Stomach (tissue), 9 donors: ENCODE data around the gene C2orf78. TPM values are rescaled to one million over a fixed set of nuclear protein-coding genes. Genes with fewer than 3 reads are reported as not detected.
A peak's percentile ranks its signal among the peaks of the same experiment; 100 is the strongest.

Experiments
- DNase-seq, 2 donors: peaks; one replicate each; pipeline versions ENCODE4 v3.0.0 to v3.0.0-alpha.2; 2013 to 2019
- H3K27ac ChIP-seq, 5 donors: fragments of 200-600 bp in 4 of 5; sonication (generic) in 4 of 5; one replicate each; pipeline ENCODE4 v1.5.1; 2013 to 2019; ENCODE audit warnings: mild to moderate bottlenecking in 1 of 5, moderate library complexity in 1 of 5
- H3K27me3 ChIP-seq, 3 donors: fragments of 200-600 bp; sonication (generic); one replicate each; pipeline ENCODE4 v1.5.1; 2017 to 2019; ENCODE audit warnings: mixed run types in 1 of 3
- H3K36me3 ChIP-seq, 4 donors: fragments of 200-600 bp; sonication (generic); 1 replicate in 3 of 4; 2 replicates in 1 of 4; pipeline ENCODE4 v1.5.1; 2016 to 2019
- H3K4me1 ChIP-seq, 4 donors: fragments of 200-600 bp; sonication (generic); one replicate each; pipeline ENCODE4 v1.5.1; 2016 to 2019
- H3K4me3 ChIP-seq, 4 donors: fragments of 200-600 bp; sonication (generic) in 3 of 4; one replicate each; pipeline ENCODE4 v1.5.1; 2016 to 2019; ENCODE audit warnings: mild to moderate bottlenecking in 1 of 4
- H3K9me3 ChIP-seq, 4 donors: fragments of 200-600 bp; sonication (generic); one replicate each; pipeline ENCODE4 v1.5.1; 2016 to 2019
- CTCF ChIP-seq, 7 experiments: fragments of 450-650 bp in 4 of 7; fragments of 200-600 bp in 3 of 7; sonication (generic) in 3 of 7; IDR thresholded peaks; one replicate each; pipeline ENCODE4 v1.5.1; 2016 to 2019; ENCODE audit warnings: antibody characterized with exemption in 7 of 7, control low read depth in 2 of 7, mild to moderate bottlenecking in 1 of 7
- EP300 ChIP-seq: sonication (generic); formaldehyde crosslinking; IDR thresholded peaks from one replicate; pipeline ENCODE4 v1.6.1; 2017; ENCODE audit warnings: antibody characterized with exemption
- POLR2A ChIP-seq, 4 donors: fragments of 450-650 bp; IDR thresholded peaks; one replicate each; pipeline ENCODE4 v1.6.1; 2016; ENCODE audit warnings: antibody characterized with exemption in 4 of 4, control low read depth in 2 of 4, mild to moderate bottlenecking in 1 of 4, moderate library complexity in 1 of 4
- POLR2AphosphoS5 ChIP-seq, 3 donors: sonication (generic); formaldehyde crosslinking; IDR thresholded peaks; one replicate each; pipeline ENCODE4 v1.6.1; 2016; ENCODE audit warnings: antibody characterized with exemption in 3 of 3
- WGBS, 5 donors: extraction: QIAGEN DNeasy Blood & Tissue Kit in 3 of 5; methylation state at CpG; one replicate each; pipeline versions ENCODE4 v1.1.5 to v1.1.7; 2013 to 2018; 5-methylcytosine and 5-hydroxymethylcytosine counted together
- intact Hi-C: fragments of 100-400 bp; cut with DNase I; formaldehyde crosslinking; loops from one replicate; pipeline ENCODE4 v1.15.1; 2023; ENCODE audit warnings: low total_unique reads
- polyA plus RNA-seq, 3 donors: library from polyadenylated mRNA; stranded (reverse); fragments of 200-250 nt; gene quantifications; one replicate each; pipeline ENCODE4 v1.2.3, GENCODE V29; 2013
- total RNA-seq, 5 donors: library from RNA; depleted of rRNA; stranded (reverse); fragments of >200 nt; gene quantifications; one replicate each; pipeline versions ENCODE4 v1.1.0 to v1.2.3, GENCODE V29; 2014 to 2016
- donor health status: healthy with polysubstance abuse.
- donor health status: Bipolar disorder and iron deficiency.
- donor health status: healthy.

C2orf78 gene
- total and polyA plus RNA-seq, 8 donors = not detected

DNA sequence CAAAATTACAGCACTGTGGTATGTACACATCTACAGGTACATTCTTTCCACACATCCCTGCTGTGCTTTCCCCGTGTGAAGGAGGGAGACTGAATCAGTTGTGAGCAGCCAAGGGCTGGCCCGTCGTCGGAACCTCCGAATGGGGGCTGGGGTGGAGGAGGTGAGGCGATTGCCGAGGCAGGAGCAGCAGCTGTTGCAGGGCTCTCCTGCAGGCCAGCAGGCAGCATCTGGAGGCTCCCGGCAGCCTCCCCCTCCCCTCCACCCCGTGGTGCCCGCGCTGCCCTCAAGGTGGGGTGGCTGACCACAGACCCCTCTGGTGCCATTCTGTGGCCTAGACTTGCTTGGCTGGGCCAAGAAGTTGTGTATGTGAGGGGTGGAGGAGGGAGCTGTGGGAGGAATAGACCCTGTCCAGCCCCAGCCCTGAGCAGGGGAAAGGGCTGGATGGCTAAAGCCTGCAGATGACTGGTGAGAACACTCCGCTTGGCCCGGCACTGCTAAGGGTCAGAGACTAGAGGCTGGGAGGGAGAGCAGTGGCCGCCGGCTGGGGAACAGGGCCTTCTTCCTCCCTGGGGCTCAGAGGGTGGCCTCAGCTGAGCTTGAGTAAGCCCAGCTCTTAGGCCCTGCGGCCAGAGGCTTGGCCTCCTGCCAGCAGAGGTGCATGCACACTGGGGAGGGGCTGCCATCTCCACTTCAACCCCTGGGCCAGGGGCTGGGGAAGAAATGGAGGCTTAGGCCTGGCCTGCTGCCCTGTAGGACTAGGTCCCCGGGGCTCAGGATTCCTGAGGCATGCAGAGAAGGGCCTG is 52.4 kb downstream of the C2orf78 start:
- Histone ChIP-seq H3K9me3 (no peaks in the 10 kb centered on the region), H3K4me1 (peaks cover 0 to 49% (median 23%) of the 10 kb centered on the region in 4 donors), H3K4me3 (no peak overlapping the region), H3K27me3 (no peaks in the 10 kb centered on the region), H3K27ac (peak overlapping the region in 3 of 5 donors; percentile 59 to 73 (median 60)), H3K36me3 (peaks cover 0 to 72% (median 43%) of the 10 kb centered on the region in 4 donors)
- intact Hi-C loops = loop anchor here (10.0 kb wide), 1 partner anchor 88 kb away; the partner anchor contains the start of gene DGUOK
- TF ChIP-seq EP300 (no peak), CTCF (IDR thresholded peaks at IDR 0.05) (no peak)
- peak in 1 of 2 donors; percentile 26 for DNase-seq
- WGBS, 5 donors = 71 to 91% (median 88%) methylated on average over 10 to 17 of the region's 17 CpGs

- 67 to 92% (median 82%) methylated on average over 4 of the region's 4 CpGs for WGBS, 5 donors
- intact Hi-C loops = loop anchor here (10.0 kb wide), 1 partner anchor 87 kb away; the partner anchor contains the start of gene DGUOK
- H3K4me3 ChIP-seq = no peak overlapping the region
- H3K27me3 ChIP-seq = no peaks in the 10 kb centered on the region
- H3K9me3 ChIP-seq = no peaks in the 10 kb centered on the region
- TF ChIP-seq POLR2AphosphoS5 (IDR thresholded peaks at IDR 0.05) (no peak), EP300 (no peak), CTCF (IDR thresholded peaks at IDR 0.05) (no peak), POLR2A (IDR thresholded peaks at IDR 0.05) (no peak)
- peaks cover 0 to 56% (median 26%) of the 10 kb centered on the region in 4 donors for H3K4me1 ChIP-seq
- H3K36me3 ChIP-seq = peaks cover 0 to 58% (median 30%) of the 10 kb centered on the region in 4 donors
- DNase-seq = no peak
- H3K27ac ChIP-seq = peak overlapping the region in 4 of 5 donors; percentile 62 to 81 (median 70)
These were observed 54.0 kb downstream of the C2orf78 start for GRCh38 chr2:73837847-73838585.

DNA sequence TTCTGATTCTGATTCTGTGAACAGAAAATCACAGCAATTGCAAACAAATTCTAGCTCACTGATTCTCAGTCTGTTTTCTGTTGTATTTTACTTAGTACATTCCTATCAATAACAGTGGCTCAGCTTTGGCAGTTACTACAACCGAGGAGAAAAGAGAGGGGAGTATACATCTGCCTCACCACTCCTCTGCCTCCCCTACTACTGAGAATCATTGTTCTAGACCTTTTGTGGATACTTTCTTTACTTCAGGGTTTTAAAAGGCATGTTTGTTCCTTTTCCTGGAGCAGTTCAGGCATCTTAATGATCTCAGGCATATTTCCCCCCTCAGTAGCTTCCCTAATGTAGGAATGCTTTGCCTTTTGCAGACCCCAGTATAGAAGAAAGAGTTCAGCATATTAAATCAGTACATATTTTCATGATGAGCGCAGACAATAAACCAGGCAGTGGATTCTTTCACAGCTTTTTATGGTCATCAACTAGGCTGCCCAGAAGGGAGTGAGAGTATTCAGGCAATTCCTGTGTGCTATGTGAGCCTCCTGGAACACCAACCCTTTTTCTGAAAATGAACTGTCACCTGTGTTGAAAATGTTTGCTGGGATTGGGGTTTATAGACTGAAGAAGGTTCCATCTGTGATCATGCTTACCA is 55.0 kb downstream of the C2orf78 start:
- intact Hi-C loops = loop anchor here (10.0 kb wide), 1 partner anchor 86 kb away; the partner anchor contains the start of gene DGUOK
- no peak for TF ChIP-seq POLR2AphosphoS5 (IDR thresholded peaks at IDR 0.05)
- no peak for TF ChIP-seq POLR2A (IDR thresholded peaks at IDR 0.05)
- TF ChIP-seq EP300 = no peak
- TF ChIP-seq CTCF (IDR thresholded peaks at IDR 0.05) = no peak
- peaks cover 0 to 55% (median 25%) of the 10 kb centered on the region in 4 donors for H3K36me3 ChIP-seq
- H3K9me3 ChIP-seq = no peaks in the 10 kb centered on the region
- DNase-seq = peak in 1 of 2 donors; percentile 34
- H3K27ac ChIP-seq = peak overlapping the region in 4 of 5 donors; percentile 62 to 81 (median 70)
- no peaks in the 10 kb centered on the region for H3K27me3 ChIP-seq
- no peak overlapping the region for H3K4me3 ChIP-seq
- 49 to 75% (median 59%) methylated on average over 2 of the region's 2 CpGs for WGBS, 5 donors
- peaks cover 0 to 52% (median 27%) of the 10 kb centered on the region in 4 donors for H3K4me1 ChIP-seq
